Stimulated activated CD4-positive, alpha-beta T cell treated with anti-CD3 and anti-CD28 coated beads, TNF-alpha, amount 100 ng/mL, for 24 hours (primary cell): ENCODE results near the gene WFDC10A.
"Not testable (repeated sequence)": the region's sequence is repeated elsewhere in the genome, so short reads cannot be mapped to it uniquely, and the experiment has no call there.

Experiments
- DNase-seq, 3 experiments: peaks; one replicate each; pipeline ENCODE4 v3.0.0-alpha.2; 2020; ENCODE audit warnings: low read depth in 3 of 3

Gene WFDC10A

GRCh38 chr20:45647441-45648050 lies 18.0 kb downstream of the WFDC10A start:
- no peak for DNase-seq

GRCh38 chr20:45649312-45649863 lies 19.8 kb downstream of the WFDC10A start:
- DNase-seq, result no peak

DNA sequence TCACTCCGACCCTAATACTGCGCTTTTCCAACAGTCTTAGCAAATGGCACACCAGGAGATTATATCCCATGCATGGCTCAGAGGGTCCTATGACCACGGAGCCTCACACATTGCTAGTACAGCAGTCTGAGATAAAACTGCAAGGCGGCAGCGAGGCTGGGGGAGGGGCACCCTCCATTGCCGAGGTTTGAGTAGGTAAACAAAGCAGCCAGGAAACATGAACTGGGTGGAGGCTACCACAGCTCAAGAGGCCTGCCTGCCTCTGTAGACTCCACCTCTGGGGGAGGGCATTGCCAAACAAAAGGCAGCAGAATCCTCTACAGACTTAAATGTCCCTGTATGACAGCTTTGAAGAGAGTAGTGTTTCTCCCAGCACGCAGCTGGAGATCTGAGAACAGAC lies 22.2 kb downstream of the WFDC10A start:
- not testable (repeated sequence) for DNase-seq

DNA sequence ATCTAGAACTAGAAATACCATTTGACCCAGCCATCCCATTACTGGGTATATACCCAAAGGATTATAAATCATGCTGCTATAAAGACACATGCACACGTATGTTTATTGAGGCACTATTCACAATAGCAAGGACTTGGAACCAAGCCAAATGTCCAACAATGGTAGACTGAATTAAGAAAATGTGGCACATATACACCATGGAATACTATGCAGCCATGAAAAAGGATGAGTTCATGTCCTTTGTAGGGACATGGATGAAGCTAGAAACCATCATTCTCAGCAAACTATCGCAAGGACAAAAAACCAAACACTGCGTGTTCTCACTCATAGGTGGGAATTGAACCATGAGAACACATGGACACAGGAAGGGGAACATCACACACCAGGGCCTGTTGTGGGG lies 27.5 kb downstream of the WFDC10A start:
- not testable (repeated sequence) for DNase-seq

DNA sequence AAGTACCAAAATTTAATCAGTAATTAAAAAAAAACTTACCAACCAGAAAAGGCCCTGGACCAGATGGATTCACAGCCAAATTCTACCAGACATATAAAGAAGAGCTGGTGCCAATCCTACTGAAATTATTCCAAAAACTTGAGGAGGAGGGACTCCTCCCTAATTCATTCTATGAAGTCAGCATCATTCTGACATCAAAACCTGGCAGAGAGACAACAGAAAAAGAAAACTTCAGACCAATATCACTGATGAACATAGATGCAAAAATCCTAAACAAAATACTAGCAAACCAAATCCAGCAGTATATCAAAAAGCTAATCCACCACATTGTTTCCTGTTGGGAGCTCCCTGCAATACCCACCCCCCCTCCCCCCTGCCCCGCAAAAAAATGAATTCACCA lies 40.6 kb downstream of the WFDC10A start, which contains the start of gene WFDC11:
Gene WFDC11 (minus strand): TSS at position 101 of the 400 bp plus-strand sequence. CDS start 19,639 bp downstream, outside the sequence.
- DNase-seq, result no peak

DNA sequence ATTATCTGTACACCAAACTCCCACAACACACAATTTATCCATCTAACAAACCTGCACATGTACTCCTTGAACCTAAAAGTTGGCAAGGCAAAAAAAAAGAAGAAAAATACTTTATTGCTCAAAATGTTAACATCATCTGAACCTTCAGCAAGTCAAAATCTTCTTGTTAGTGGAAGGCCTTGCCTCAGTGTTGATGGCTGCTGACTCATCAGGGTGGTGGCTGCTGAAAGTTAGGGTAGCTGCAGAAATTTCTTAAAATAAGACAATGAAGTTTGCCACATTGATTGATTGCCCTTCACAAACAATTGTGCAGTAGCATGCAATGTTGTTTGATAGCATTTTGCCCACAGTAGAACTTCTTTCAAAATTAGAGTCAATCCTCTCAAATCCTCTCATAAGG lies 43.2 kb downstream of the WFDC10A start:
- DNase-seq, result no peak

GRCh38 chr20:45679650-45680049 lies 50.1 kb downstream of the WFDC10A start:
- DNase-seq, result no peak
